GM18870 (cell line): ENCODE results near the gene PHIP.
A peak's percentile ranks its signal among the peaks of the same experiment; 100 is the strongest.

Experiments
- ATAC-seq: cut with Tn5 transposase; IDR thresholded peaks from one replicate; pipeline ENCODE4 v1.9.1; 2021; ENCODE audit warnings: moderate library complexity; ENCODE audit not compliant: unreplicated experiment

The PHIP gene

DNA sequence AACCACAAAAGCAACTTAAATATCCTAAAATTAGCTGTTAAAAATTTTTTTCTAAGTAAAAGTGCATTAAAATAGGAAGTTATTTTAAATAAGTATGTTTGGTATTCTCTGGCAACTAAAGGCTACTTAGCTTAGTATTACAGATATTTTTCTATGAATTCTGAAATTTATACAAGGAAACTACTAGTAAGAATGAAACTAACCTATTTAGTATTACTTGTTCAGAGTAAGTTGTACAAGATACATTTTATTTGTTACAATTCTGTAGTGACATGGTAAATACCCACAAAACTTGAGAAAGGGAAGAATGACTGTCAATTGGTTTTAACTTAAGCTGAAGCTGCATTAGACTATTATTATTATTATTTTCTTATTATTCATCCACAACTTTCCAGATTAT is 6.5 kb downstream of the PHIP start:
- ATAC-seq: peak; percentile 28

DNA sequence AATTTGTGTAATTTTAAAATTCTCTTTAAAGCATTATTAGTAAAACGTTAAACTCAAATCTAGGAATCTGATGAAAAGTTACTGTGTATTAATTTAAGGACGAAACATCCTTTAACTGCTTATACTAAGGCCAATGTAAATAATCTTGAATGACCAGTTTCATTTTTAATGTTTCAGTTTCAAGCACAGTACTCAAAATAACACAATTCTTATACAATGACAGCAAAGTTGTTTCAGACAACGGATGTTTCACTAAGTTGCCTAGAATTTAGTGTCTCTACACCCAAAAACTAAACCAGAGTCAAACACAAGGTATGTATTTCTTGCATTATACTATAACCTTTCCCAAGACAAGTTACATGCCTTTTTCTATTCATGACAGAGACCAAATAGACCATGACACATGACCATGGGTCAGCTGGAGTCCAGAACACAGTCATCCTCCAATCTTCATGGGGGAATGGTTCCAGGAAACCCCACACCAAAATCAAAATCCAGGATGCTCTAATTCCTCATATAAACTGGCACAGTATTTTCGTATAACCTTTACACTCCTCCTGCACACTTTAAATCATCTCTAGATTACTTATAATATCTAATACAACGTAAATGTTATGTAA is 7.7 kb downstream of the PHIP start:
- peak; percentile 79 for ATAC-seq

DNA sequence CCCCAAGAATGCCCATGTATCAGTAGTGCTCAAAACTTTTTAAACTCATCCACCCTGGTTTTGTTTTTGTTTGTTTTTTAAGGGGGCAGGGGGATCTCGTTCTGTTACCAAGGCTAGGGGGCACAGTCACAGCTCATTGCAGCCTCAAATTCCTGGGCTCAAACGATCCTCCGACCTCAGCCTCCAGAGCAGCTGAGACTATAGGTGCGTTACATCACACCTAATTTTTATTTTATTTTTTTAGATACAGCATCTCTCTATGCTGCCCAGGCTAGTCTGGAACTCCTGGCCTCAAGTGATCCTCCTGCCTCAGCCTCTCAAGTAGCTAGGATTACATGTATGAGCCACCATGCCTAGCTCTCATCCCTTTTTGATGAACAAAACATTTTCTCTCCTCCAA is 11.2 kb downstream of the PHIP start:
- no peak for ATAC-seq

DNA sequence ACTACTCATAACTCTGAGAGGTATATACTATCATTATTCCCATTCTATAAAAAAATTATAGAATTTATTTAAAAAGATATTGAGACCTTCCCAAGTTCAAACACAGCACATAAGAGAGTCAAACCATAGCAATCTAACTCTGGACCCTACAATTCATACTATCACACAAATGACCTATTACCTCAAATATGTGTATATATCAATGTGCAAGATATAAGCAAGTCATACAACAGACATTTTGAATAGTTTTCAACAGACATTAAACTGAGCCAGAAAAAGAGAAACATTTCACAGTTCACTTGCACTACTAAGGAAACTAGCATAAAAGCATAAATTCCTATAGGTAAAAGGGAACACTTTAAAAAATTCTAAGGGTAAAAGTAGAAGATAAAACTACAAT is 11.7 kb downstream of the PHIP start:
- ATAC-seq: no peak

DNA sequence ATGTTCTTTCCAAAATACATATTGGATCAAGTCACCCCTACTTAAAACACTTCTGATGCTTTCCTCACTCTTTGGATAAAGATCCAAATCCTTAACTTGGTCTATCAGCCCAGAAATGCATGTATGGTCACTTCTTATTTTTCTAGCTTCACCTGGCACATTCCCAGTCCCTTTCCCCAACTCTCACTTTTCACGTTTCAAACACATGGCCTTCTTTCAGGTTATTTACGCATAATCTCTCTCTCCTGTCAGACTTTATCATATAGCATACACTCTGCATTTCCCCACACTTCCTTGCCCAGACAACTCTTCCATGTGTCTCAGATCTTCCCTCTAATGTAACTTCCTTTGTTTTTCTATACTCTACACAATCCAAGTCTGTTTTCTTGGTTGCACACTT is 12.8 kb downstream of the PHIP start:
- ATAC-seq: no peak

DNA sequence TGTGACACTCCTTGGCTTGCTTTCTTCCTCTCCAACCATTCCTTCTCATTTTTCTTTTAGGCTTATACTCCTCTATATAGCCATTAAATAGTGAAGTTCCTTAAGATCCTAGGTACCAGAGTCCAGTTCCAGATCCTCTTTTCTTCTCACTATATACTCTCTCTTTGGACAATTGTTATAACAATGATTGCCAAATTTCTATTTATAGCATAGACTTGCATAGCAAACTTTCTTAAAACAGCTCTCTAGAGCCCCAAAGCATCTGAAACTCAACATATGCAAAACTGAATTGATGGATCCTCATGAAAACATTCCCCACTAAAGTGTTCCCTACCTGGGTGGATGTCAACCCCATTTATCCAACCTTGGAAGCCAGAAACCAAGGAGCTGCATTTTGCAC is 13.4 kb downstream of the PHIP start:
- peak; percentile 51 for ATAC-seq

DNA sequence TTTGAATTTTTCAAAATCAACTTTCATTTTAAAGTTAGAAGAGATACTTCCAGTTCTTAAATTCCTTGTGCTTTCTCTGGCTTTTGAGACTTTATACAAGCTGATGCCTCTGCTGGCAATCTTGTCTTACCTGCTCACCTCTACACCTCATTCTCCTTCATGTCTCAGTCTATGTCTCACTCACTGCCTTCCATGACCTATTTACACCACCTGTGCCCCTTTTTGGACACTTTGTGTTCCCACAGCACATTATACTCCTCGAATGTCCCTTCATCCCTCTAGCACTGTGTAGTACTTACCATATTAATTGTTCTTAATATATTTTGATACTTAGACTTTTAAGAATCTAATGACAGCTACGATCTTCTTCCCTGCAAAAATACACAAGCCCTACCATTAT is 15.3 kb downstream of the PHIP start:
- no peak for ATAC-seq

DNA sequence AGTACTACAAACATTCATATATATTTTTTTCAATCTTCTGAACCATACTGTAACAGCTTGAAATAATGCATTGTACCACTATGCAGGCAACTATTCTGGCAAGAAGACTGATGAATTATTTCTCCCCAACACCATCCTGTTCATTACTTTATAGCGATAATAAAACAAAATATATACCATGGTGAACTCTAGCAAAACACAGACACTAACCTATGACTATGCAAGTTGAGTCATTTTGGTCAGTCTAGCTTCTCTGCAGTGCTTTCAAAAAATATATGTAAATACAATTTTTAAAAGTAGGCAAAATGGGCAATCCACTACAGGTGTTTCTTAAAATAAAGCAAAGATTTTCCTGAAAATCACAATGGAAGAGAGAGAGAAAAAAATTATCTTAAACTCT is 20.3 kb downstream of the PHIP start:
- no peak for ATAC-seq

DNA sequence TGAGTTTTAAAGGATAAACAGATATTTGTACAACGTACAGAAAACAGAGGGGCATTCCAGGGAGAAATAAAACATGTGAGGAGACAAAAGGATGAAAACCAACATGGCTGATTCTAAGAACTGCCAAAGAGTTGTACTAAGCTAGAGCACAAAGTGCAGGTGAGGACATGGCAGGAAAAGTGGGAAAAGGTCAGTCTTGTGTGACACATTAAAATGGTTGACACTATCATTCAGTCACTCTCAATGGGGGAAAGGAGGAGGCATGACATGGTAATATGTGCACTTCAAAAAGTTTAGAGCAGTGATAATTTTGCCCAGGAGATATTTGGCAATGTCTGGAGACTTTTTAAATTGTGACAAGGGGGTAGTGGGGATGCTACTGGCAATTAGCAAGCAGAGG is 21.8 kb downstream of the PHIP start:
- ATAC-seq: no peak

DNA sequence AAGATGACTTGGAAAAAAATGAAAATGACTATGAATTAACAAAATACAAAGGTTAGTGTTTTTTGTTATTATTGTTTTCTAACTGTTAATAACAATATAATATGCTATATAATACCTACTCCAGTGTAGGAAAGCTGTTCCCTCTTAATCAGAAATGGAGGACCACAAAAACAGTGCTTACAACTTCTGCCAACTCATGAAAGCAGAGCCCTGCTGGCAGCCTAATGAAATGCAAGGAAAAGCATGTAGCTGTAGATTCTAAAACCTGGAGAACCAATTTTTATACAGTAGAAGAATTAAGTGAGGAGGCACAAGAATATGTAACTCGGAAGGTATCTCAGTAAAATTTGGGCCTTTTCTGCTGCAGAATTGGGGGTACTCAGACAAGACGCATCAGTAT is 29.4 kb downstream of the PHIP start:
- ATAC-seq: no peak

DNA sequence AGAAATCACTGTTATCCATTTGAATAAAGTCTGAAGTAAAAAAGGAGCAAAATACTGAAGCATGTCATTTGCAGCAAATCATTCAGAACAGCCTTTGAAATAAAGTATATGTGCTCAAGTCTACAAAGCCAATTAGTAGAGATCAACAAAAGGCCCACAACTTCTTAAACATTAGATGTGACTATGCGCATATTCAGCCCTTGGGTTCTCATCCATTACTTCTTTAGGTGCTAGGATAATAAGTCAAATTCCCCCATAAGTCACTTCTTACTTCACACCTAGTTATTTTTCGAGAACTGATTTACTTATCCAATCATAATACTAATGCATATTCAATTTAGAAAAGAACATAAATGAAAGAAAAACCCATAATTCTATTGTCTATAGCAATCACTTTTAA is 31.0 kb downstream of the PHIP start:
- ATAC-seq: no peak

DNA sequence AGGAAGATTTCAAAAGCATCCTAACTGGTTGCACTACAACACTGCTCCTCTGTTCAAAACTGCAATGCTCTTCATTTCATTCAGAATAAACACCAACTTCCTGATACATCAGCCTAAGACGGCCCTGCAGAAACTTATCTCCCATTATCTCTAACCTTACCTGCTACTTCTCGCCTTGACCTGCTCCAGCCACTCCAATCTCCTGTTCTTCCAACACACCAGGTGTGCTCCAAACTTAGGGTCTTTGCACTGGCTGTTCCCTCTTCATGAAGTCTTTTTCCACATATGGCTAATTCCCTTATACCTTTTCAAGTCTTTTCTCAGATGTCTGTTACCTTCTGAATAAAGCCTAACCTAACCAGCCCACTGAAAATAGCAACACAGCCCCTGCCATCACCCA is 32.1 kb downstream of the PHIP start:
- ATAC-seq: no peak

DNA sequence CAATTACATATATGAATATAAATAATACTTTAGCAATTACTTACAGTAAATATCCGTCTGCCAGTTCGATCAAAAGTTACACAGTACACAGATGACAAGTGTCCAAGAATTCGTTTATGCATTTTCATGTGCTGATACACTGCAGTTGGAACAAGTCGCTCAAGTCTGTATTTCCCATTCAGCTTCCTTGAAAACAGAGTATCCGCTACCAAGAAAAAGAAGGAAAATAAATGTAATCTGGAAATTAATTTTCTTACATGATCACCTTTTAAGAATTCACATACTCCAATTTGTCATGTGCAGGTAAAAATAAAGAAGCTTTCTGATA is 35.3 kb downstream of the PHIP start:
- ATAC-seq: no peak

DNA sequence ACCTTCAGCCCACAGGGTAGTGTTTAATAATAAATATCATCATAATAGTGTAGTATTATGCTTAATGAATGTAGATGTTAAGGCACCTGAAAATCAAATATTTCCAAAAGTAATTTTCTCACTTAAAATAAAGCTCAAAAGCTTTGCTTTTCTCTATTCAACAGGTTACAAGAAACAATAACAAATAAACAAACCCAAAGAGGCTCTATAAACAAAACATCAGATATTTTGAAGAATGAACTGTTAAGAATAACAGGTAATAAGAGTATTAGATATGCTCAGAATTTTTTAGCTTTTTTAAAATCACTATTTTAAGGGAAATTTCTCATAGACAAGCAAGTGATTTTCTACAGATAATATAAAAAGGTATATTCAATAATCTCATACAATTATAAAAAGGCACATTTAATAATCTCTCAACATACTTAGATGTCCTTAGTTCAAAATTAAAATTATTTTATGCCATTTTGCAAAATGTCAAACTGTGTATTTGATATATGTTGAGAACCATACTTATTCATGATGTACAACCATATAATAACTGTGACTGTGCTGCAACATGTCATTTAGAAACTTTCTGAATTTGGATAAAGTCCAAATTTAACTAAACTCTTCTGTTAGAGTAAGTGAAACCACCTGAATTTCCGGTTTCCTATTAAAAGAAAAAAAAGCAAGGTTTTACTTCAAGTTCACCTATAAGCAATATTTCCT is 35.8 kb downstream of the PHIP start:
- ATAC-seq: peak; percentile 80

DNA sequence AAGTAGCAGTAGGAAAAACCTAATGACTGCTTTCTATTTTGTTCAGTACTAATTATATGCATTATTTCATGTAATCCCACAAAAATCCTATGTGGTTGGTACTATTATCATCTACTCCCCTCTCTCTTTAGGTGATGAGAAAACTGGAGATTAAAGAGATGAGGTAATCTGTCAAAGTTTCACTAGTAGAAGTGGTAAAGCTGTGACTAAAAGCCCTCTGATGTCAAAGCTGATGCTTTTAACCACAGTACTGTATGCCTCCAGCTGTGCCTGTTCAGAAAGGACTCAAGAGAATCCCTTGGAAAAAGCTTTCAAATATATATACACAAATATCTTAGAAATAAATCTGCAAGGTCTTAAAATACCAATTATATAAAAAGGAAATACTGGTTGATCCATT is 38.0 kb downstream of the PHIP start:
- peak; percentile 79 for ATAC-seq

DNA sequence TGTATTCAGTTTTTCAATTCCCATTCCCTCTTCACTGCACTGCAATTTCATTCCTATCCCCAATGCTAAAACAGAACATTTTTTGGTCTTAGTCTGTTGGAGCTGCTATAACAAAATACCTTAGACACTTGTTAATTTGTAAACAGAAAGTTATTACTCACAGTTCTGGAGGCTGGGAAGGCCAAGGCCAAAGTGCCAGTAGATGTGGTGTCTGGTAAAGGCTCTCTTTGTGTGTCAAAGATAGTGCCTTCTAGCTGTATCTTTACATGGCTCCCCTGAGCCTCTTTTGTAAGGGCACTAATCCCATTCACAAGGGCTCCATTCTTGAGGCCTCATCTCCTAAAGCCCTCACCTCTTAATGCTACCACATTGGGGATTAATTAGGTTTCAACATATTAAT is 40.0 kb downstream of the PHIP start:
- ATAC-seq: no peak

DNA sequence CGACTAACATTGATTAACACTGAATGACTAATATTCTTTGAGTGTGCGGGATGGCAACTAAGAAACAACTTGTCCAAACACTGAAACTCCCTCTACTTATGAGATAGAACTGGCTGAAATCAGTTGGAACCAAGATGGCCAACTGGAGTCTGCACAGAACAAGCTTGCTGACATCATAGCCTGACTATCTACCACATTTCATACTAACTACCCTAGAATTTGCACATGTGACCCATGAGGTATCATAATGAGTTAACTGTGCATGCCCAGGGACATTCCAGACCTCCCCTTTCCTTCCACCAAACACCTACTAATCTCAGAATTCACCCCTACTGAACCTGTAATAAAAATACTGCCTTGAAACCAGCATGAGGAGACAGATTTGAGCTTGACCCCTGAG is 43.2 kb downstream of the PHIP start:
- peak; percentile 63 for ATAC-seq

DNA sequence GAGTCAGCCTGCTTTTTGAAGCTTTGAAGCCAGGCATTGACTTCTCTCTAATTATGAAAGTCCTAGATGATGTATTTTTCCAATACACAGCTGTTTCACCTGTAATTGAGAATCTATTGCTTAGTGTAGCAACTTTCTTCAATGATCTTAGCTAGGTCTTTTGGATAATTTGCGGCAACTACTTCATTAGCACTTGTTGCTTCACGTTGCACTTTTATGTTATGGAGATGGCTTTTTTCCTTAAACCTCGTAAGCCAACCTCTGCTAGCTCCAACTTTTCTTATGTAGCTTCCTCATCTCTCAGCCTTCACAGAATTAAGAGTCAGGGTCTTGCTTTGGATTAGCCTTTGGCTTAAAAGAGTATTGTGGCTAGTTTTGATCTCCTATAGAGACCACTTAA is 44.8 kb downstream of the PHIP start:
- ATAC-seq: no peak

DNA sequence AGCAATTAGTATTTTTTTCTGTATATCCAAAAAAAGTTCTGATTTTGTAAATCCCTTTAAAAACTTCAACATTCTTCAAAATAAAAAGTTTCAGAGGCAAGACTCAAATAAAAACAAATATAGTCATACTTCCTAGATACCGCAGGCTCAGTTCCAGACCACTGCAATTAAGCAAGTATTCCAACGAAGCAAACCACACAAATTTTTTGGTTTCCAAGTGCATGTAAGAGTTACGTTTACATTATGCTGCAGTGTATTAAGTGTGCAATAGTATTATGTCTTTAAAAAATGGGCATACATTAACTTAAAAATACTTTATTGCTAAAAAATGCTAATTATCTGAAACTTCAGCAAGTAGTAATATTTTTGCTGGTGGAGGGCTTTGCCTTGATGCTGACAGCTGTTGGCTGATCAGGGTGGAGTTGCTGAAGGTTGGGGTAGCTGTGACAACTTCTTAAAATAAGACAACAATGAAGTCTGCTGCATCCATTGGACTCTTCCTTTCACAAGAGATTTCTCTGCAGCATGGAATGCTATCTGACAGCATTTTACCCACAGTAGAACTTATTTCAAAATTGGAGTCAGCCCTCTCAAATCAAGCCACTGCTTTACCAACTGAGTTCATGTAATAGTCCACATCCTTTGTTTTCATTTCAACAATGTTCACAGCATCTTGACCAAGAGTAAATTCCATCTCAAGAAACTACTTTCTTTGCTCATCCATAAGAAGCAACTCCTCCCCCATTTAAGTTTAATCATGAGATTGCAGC is 46.0 kb downstream of the PHIP start:
- ATAC-seq: no peak

DNA sequence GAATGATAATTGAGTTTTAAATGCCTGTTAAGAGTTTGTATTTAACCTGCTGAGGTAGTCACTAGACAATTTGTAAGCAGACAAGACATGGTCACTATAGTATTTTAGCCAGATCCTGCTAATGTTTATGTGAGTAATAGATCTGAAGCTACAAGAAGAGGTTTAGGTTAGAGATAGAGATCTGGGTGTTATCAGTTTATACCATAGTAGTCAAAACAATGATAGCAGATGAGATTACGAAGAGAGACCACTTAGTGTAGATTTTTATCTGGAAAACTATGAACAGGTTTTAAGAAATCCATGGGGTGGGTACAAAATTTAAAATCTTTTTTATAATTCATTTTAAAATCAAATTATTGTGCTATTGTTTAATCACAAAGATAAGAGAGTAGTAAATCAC is 47.5 kb downstream of the PHIP start:
- no peak for ATAC-seq

DNA sequence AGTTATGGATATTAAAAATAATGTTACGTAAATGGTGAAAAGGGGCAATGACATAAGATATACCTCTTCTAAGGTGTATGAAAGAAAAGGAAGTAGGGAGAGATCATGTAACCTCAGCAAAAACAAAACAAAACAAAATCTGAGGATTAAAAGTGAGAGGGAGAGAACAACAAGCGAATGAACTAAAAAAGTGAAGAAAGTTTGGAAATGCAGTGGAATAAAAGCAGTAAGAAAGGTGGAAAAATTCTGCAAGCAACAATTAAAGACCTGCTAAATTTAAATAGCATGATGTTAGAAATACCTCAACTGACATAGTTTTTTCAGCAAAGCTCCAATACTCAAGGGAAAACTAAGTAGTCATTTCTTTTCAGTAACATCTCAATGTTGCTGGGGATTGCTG is 48.0 kb downstream of the PHIP start:
- no peak for ATAC-seq

DNA sequence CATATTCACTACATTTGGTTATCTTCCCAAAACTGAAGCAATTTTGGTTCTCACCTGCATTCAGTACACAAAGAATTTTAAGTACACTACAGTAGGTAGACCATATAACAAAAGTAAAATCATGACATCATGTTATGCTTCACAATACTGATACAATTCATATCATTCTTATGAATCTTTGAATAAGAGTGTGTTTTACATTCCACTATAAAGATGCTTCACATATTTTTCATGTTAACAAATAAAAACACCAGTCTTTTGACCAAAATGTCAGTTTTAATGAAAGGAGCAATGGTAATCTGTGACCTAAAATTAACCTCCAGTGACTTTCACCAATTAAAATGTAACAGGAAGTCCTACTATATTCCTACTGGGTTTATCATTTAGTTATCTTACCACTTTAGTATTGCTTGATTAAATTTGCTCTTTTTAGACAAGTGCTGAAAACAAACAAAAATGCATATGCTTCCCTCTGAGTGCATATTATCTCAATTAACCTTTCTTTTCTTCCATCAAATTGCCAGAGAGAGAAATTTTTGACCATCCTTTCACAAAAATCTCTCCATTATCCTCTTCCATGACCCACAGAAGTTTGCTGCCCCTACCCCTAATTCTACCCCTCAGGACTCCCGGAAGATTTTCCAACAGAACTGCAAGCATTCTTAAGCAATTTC is 49.3 kb downstream of the PHIP start:
- no peak for ATAC-seq
